Measurements from ENCODE around the gene ANO5. TPM values are rescaled to one million over a fixed set of nuclear protein-coding genes. Genes with fewer than 3 reads are reported as not detected.
A peak's percentile ranks its signal among the peaks of the same experiment; 100 is the strongest.

The ANO5 gene
- total RNA-seq, 2 donors from 2014 or later: 3.3 to 4.9 TPM

GRCh38 chr11:22169833-22170232, 23.1 kb upstream of the ANO5 start:
- Histone ChIP-seq H3K4me1 (no peaks in the 10 kb centered on the region), H3K4me3 (no peak overlapping the region), H3K36me3 (replicated peaks in 1 of 2; ENCODE audit: insufficient read depth in 1 of 2, low read depth in 2 of 2) (no peaks in the 10 kb centered on the region), H3K9me3 (no peaks in the 10 kb centered on the region), H3K27ac (no peak overlapping the region), H3K27me3 (no peaks in the 10 kb centered on the region)
- intact Hi-C loops (cut with DNase I): loop anchor here (10.0 kb wide), 1 partner anchor 135 kb away; no protein-coding TSS in a partner anchor
- DNase-seq (no peak), ATAC-seq (no peak)
- 0% methylated on average over 2 of the region's 2 CpGs for whole genome bisulfite sequencing, 2 donors
- TF ChIP-seq POLR2A (IDR thresholded peaks at IDR 0.05) (no peak), CTCF (IDR thresholded peaks at IDR 0.05) (peak in 6 of 7 experiments; percentile 36 to 52 (median 48))

- Histone ChIP-seq H3K9me3 (no peaks in the 10 kb centered on the region), H3K36me3 (replicated peaks in 1 of 2; ENCODE audit: insufficient read depth in 1 of 2, low read depth in 2 of 2) (no peaks in the 10 kb centered on the region), H3K27ac (no peak overlapping the region), H3K4me1 (no peaks in the 10 kb centered on the region), H3K4me3 (no peak overlapping the region), H3K27me3 (no peaks in the 10 kb centered on the region)
- DNase-seq (no peak), ATAC-seq (no peak)
- intact Hi-C loops (cut with DNase I): no loop called here
- TF ChIP-seq POLR2A (IDR thresholded peaks at IDR 0.05) (no peak), CTCF (IDR thresholded peaks at IDR 0.05) (no peak)
- WGBS, 2 donors: 29 to 48% methylated on average over 4 of the region's 4 CpGs
These were observed 19.4 kb upstream of the ANO5 start for GRCh38 chr11:22173532-22173931.

- Histone ChIP-seq H3K27ac (no peak overlapping the region), H3K27me3 (no peaks in the 10 kb centered on the region), H3K4me3 (no peak overlapping the region), H3K36me3 (replicated peaks in 1 of 2; ENCODE audit: insufficient read depth in 1 of 2, low read depth in 2 of 2) (no peaks in the 10 kb centered on the region), H3K4me1 (no peaks in the 10 kb centered on the region), H3K9me3 (no peaks in the 10 kb centered on the region)
- WGBS, 2 donors: 58 to 74% methylated on average over 4 of the region's 4 CpGs
- DNase-seq: no peak
- no peak for ATAC-seq
- no peak for TF ChIP-seq CTCF (IDR thresholded peaks at IDR 0.05)
- no peak for TF ChIP-seq POLR2A (IDR thresholded peaks at IDR 0.05)
- intact Hi-C loops (cut with DNase I): no loop called here
These were observed 15.7 kb upstream of the ANO5 start for GRCh38 chr11:22177186-22177585.

GRCh38 chr11:22179626-22180025, 13.3 kb upstream of the ANO5 start:
- ATAC-seq: no peak
- intact Hi-C loops (cut with DNase I): no loop called here
- no peak overlapping the region for H3K27ac ChIP-seq
- H3K36me3 ChIP-seq (replicated peaks in 1 of 2; ENCODE audit: insufficient read depth in 1 of 2, low read depth in 2 of 2): no peaks in the 10 kb centered on the region
- no peaks in the 10 kb centered on the region for H3K4me1 ChIP-seq
- no peak overlapping the region for H3K4me3 ChIP-seq
- no peak for DNase-seq
- no peaks in the 10 kb centered on the region for H3K9me3 ChIP-seq
- H3K27me3 ChIP-seq: no peaks in the 10 kb centered on the region
- no peak for TF ChIP-seq CTCF (IDR thresholded peaks at IDR 0.05)
- TF ChIP-seq POLR2A (IDR thresholded peaks at IDR 0.05): no peak

- TF ChIP-seq CTCF (IDR thresholded peaks at IDR 0.05) (no peak), POLR2A (IDR thresholded peaks at IDR 0.05) (no peak)
- intact Hi-C loops (cut with DNase I): no loop called here
- Histone ChIP-seq H3K4me1 (no peaks in the 10 kb centered on the region), H3K27ac (no peak overlapping the region), H3K27me3 (no peaks in the 10 kb centered on the region), H3K36me3 (replicated peaks in 1 of 2; ENCODE audit: insufficient read depth in 1 of 2, low read depth in 2 of 2) (no peaks in the 10 kb centered on the region), H3K4me3 (no peak overlapping the region), H3K9me3 (no peaks in the 10 kb centered on the region)
- DNase-seq (no peak), ATAC-seq (no peak)
- WGBS, 2 donors: 59 to 69% methylated on average over 3 of the region's 3 CpGs
These were observed 12.8 kb upstream of the ANO5 start for GRCh38 chr11:22180131-22180530.

Measured in body of pancreas (tissue), 4 donors.